ENCODE measurements around the gene CSNK1G3. TPM values are rescaled to one million over a fixed set of nuclear protein-coding genes. Genes with fewer than 3 reads are reported as not detected.

The CSNK1G3 gene
- total and polyA plus RNA-seq, 2 experiments from 2014 or later, result 37.4 to 79.9 TPM

- 90 to 91% methylated on average over 4 of the region's 4 CpGs for WGBS, 2 experiments (ENCODE audit: low coverage in 1 of 2, low lambda C conversion rate in 2 of 2, missing lambda C conversion rate in 2 of 2)
- in situ Hi-C loops (cut with MboI), result no loop called here
- no peak for DNase-seq
These were observed 70.7 kb downstream of the CSNK1G3 start for GRCh38 chr5:123582550-123583285.

DNA sequence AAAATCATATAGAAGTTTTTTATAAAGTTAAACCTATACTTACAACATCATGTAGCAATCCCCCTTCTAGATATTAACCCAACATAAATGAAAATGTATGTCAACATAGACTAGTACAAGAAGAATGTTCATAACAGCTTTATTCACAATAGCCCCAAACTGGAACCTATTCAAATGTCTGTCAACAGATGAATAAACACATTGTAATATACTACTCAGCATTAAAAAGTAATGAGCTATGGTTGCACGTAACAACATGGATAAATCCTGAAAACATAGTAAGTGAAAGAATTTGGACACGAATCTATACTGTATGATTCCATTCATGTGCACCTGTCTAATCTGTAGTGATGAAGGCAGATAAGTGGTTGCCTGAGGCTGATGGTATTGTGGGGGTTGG, 73.9 kb downstream of the CSNK1G3 start:
- Histone ChIP-seq H4K20me1 (ENCODE audit: insufficient read depth) (no peaks in the 10 kb centered on the region), H3K4me1 (ENCODE audit: insufficient read depth) (no peaks in the 10 kb centered on the region), H3K79me2 (ENCODE audit: insufficient read depth) (peaks cover 24% of the 10 kb centered on the region), H2AFZ (no peak overlapping the region), H3K27me3 (replicated peaks; ENCODE audit: insufficient read depth) (no peaks in the 10 kb centered on the region), H3F3A (ENCODE audit: insufficient read depth) (no peaks in the 10 kb centered on the region), H3K9me3 (ENCODE audit: low read depth) (no peaks in the 10 kb centered on the region), H3K4me3 (no peak overlapping the region), H3K36me3 (ENCODE audit: low read depth) (0 out of 2 replicates have a peak, but pooled peaks cover 7% of the 10 kb centered on the region), H3K9ac (no peak overlapping the region), H3K27ac (no peak overlapping the region), H3K9me2 (ENCODE audit: insufficient read depth) (no peaks in the 10 kb centered on the region), H3K4me2 (ENCODE audit: unreplicated experiment) (no peak overlapping the region)
- no peak for DNase-seq
- in situ Hi-C loops (cut with MboI), result no loop called here
- TF ChIP-seq EZH2 (IDR thresholded peaks at IDR 0.05; ENCODE audit: insufficient read depth, poor library complexity, severe bottlenecking) (no peak), EZH2phosphoT487 (IDR thresholded peaks at IDR 0.05; ENCODE audit: insufficient read depth, low read depth) (no peak)
- 91 to 93% methylated on average over 2 of the region's 2 CpGs for WGBS, 2 experiments (ENCODE audit: low coverage in 1 of 2, low lambda C conversion rate in 2 of 2, missing lambda C conversion rate in 2 of 2)

More at GRCh38 chr5:123582550-123583285, 70.7 kb downstream of the CSNK1G3 start:
- H3K4me3 ChIP-seq, result no peak overlapping the region
- no peaks in the 10 kb centered on the region; the same call in 1 of the 2 replicates for H4K20me1 ChIP-seq (ENCODE audit: insufficient read depth)
- H2AFZ ChIP-seq, result no peak overlapping the region
- H3K9ac ChIP-seq, result no peak overlapping the region
- H3K27ac ChIP-seq, result no peak overlapping the region
- no peak overlapping the region for H3K4me2 ChIP-seq (ENCODE audit: unreplicated experiment)
- H3K9me2 ChIP-seq (ENCODE audit: insufficient read depth), result no peaks in the 10 kb centered on the region; the same call in 1 of the 2 replicates
- peaks cover 11% of the 10 kb centered on the region for H3K36me3 ChIP-seq (ENCODE audit: low read depth)
- no peak for TF ChIP-seq EZH2 (IDR thresholded peaks at IDR 0.05; ENCODE audit: insufficient read depth, poor library complexity, severe bottlenecking)
- TF ChIP-seq EZH2phosphoT487 (IDR thresholded peaks at IDR 0.05; ENCODE audit: insufficient read depth, low read depth), result no peak
- no peaks in the 10 kb centered on the region for H3F3A ChIP-seq (ENCODE audit: insufficient read depth)
- H3K9me3 ChIP-seq (ENCODE audit: low read depth), result no peaks in the 10 kb centered on the region
- H3K79me2 ChIP-seq (ENCODE audit: insufficient read depth), result peaks cover 35% of the 10 kb centered on the region
- H3K27me3 ChIP-seq (replicated peaks; ENCODE audit: insufficient read depth), result no peaks in the 10 kb centered on the region
- no peaks in the 10 kb centered on the region for H3K4me1 ChIP-seq (ENCODE audit: insufficient read depth)

DNA sequence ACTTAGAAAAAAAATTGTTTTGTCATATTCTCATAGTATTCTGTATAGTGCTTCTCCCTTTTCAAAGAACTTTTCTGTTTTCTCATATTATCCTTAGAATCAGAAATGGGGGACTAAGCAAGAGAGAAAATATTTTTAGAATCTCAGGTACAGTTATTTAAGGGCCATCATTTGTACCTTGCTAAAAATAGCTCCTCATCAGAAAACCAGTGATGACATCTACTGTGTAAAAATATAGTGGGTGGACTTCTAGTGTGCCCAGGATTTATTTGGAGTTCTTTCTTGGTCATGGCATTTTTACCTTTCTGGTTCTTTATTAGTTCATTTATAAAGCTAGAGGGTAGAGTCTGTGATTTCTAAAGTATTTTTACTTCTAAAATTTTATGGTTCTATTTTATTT, 82.5 kb downstream of the CSNK1G3 start:
- H3K79me2 ChIP-seq (ENCODE audit: insufficient read depth), result no peaks in the 10 kb centered on the region; the same call in 1 of the 2 replicates
- no peak overlapping the region for H3K9ac ChIP-seq
- H3K27me3 ChIP-seq (replicated peaks; ENCODE audit: insufficient read depth), result no peaks in the 10 kb centered on the region
- in situ Hi-C loops (cut with MboI), result no loop called here
- H3F3A ChIP-seq (ENCODE audit: insufficient read depth), result no peaks in the 10 kb centered on the region
- no peak for DNase-seq
- H3K36me3 ChIP-seq (ENCODE audit: low read depth), result peaks cover 69% of the 10 kb centered on the region
- no peaks in the 10 kb centered on the region for H4K20me1 ChIP-seq (ENCODE audit: insufficient read depth)
- no peak overlapping the region for H3K4me3 ChIP-seq
- H2AFZ ChIP-seq, result no peak overlapping the region
- no peaks in the 10 kb centered on the region for H3K9me2 ChIP-seq (ENCODE audit: insufficient read depth)
- H3K4me1 ChIP-seq (ENCODE audit: insufficient read depth), result no peaks in the 10 kb centered on the region
- H3K9me3 ChIP-seq (ENCODE audit: low read depth), result no peaks in the 10 kb centered on the region
- H3K27ac ChIP-seq, result no peak overlapping the region
- H3K4me2 ChIP-seq (ENCODE audit: unreplicated experiment), result no peak overlapping the region
- no peak for TF ChIP-seq EZH2 (IDR thresholded peaks at IDR 0.05; ENCODE audit: insufficient read depth, poor library complexity, severe bottlenecking)
- TF ChIP-seq EZH2phosphoT487 (IDR thresholded peaks at IDR 0.05; ENCODE audit: insufficient read depth, low read depth), result no peak

GRCh38 chr5:123597018-123597417, 85.0 kb downstream of the CSNK1G3 start:
- Histone ChIP-seq H3K27ac (no peak overlapping the region), H3K79me2 (ENCODE audit: insufficient read depth) (no peaks in the 10 kb centered on the region), H3K4me3 (no peak overlapping the region), H3K36me3 (ENCODE audit: low read depth) (peaks cover 59% of the 10 kb centered on the region), H4K20me1 (ENCODE audit: insufficient read depth) (no peaks in the 10 kb centered on the region), H3K9ac (no peak overlapping the region), H3K4me2 (ENCODE audit: unreplicated experiment) (no peak overlapping the region), H2AFZ (no peak overlapping the region), H3K9me2 (ENCODE audit: insufficient read depth) (no peaks in the 10 kb centered on the region), H3K9me3 (ENCODE audit: low read depth) (no peaks in the 10 kb centered on the region), H3K27me3 (replicated peaks; ENCODE audit: insufficient read depth) (no peaks in the 10 kb centered on the region), H3F3A (ENCODE audit: insufficient read depth) (no peaks in the 10 kb centered on the region), H3K4me1 (ENCODE audit: insufficient read depth) (no peaks in the 10 kb centered on the region)
- WGBS, 2 experiments (ENCODE audit: low coverage in 1 of 2, low lambda C conversion rate in 2 of 2, missing lambda C conversion rate in 2 of 2), result 94 to 100% methylated on average over 1 of the region's 1 CpG
- no peak for TF ChIP-seq EZH2 (IDR thresholded peaks at IDR 0.05; ENCODE audit: insufficient read depth, poor library complexity, severe bottlenecking)
- DNase-seq, result no peak
- in situ Hi-C loops (cut with MboI), result no loop called here

Measured in GM23248 (cell line).